Fibroblast of lung (primary cell): ENCODE measurements around the gene RPS6KA4. TPM values are rescaled to one million over a fixed set of nuclear protein-coding genes. Genes with fewer than 3 reads are reported as not detected.
A peak's percentile ranks its signal among the peaks of the same experiment; 100 is the strongest.
"Not testable (repeated sequence)": the region's sequence is repeated elsewhere in the genome, so short reads cannot be mapped to it uniquely, and the experiment has no call there.

Experiments
- DNase-seq, 2 donors: peaks; one replicate each; pipeline versions ENCODE4 v3.0.0 to v3.0.0-alpha.2; 2010; ENCODE audit warnings: low read depth in 2 of 2
- H2AFZ ChIP-seq: 2 replicates; pipeline ENCODE4 v1.5.1; 2012; ENCODE audit warnings: low read length, control low read depth, inconsistent platforms
- H3K27ac ChIP-seq: 2 replicates; pipeline ENCODE4 v1.5.1; 2011; ENCODE audit warnings: low read length, control low read depth; ENCODE audit not compliant: insufficient read depth
- H3K27me3 ChIP-seq: 2 replicates; pipeline ENCODE4 v1.5.1; 2011; ENCODE audit warnings: mild to moderate bottlenecking, low read length; ENCODE audit not compliant: control insufficient read depth, insufficient read depth
- H3K36me3 ChIP-seq: 2 replicates; pipeline ENCODE4 v1.5.1; 2011; ENCODE audit warnings: low read length; ENCODE audit not compliant: control insufficient read depth, insufficient read depth
- H3K4me1 ChIP-seq: 2 replicates; pipeline ENCODE4 v1.5.1; 2011; ENCODE audit warnings: low read length; ENCODE audit not compliant: control insufficient read depth, insufficient read depth; ENCODE audit errors: extremely low read depth
- H3K4me2 ChIP-seq: 2 replicates; pipeline ENCODE4 v1.5.1; 2011; ENCODE audit warnings: low read length, control low read depth; ENCODE audit not compliant: insufficient read depth; ENCODE audit errors: extremely low read depth
- H3K4me3 ChIP-seq, 4 experiments: fragments of 200-600 bp in 1 of 4; sonication (generic) in 1 of 4; replicated peaks in 1 of 4; 2 replicates each; pipeline ENCODE4 v1.5.1; 2011 to 2016; ENCODE audit warnings: low read length in 4 of 4, low read depth in 3 of 4, mild to moderate bottlenecking in 3 of 4, control low read depth in 2 of 4, inconsistent platforms in 1 of 4, mixed read lengths in 1 of 4; ENCODE audit not compliant: insufficient read depth in 1 of 4; ENCODE audit errors: control extremely low read depth in 1 of 4
- H3K79me2 ChIP-seq: 2 replicates; pipeline ENCODE4 v1.5.1; 2012; ENCODE audit warnings: mild to moderate bottlenecking, low read length, inconsistent platforms; ENCODE audit not compliant: control insufficient read depth, insufficient read depth
- H3K9ac ChIP-seq: 2 replicates; pipeline ENCODE4 v1.5.1; 2011; ENCODE audit warnings: mild to moderate bottlenecking, low read length, control low read depth; ENCODE audit not compliant: insufficient read depth
- H3K9me3 ChIP-seq: 2 replicates; pipeline ENCODE4 v1.5.1; 2012; ENCODE audit warnings: low read depth, low read length; ENCODE audit not compliant: control insufficient read depth, insufficient read depth
- H4K20me1 ChIP-seq: 2 replicates; pipeline ENCODE4 v1.5.1; 2011; ENCODE audit warnings: low read length; ENCODE audit not compliant: control insufficient read depth, insufficient read depth; ENCODE audit errors: extremely low read depth
- CTCF ChIP-seq, 2 donors: IDR thresholded peaks in 1 of 2; conservative IDR thresholded peaks in 1 of 2; 1 replicate in 1 of 2; 2 replicates in 1 of 2; pipeline ENCODE4 v1.5.1; 2011 to 2012; ENCODE audit warnings: low read length in 2 of 2, control low read depth in 1 of 2, inconsistent platforms in 1 of 2, low read depth in 1 of 2, mild to moderate bottlenecking in 1 of 2
- EZH2 ChIP-seq: IDR thresholded peaks from 2 replicates; pipeline ENCODE4 v1.5.1; 2012; ENCODE audit warnings: low read length, control low read depth, mild to moderate bottlenecking; ENCODE audit errors: missing control alignments
- polyA plus RNA-seq, 2 donors: library from polyadenylated mRNA; depleted of rRNA in 1 of 2; stranded (reverse) in 1 of 2; unstranded in 1 of 2; fragments of >200 nt; gene quantifications; 2 replicates each; pipeline ENCODE4 v1.2.1, GENCODE V29; 2011 to 2012; ENCODE audit warnings: missing spikeins in 1 of 2
- total RNA-seq: library from RNA; depleted of rRNA; stranded (reverse); fragments of >200 nt; gene quantifications from 2 replicates; pipeline ENCODE4 v1.2.1, GENCODE V29; 2014

Gene RPS6KA4
- total and polyA plus RNA-seq, 2 donors (not counting 1 experiment from before 2014, with no cell fraction given) = 15.9 to 27.6 TPM

GRCh38 chr11:64413417-64413816 lies 54.5 kb downstream of the RPS6KA4 start:
- no peaks in the 10 kb centered on the region for H3K79me2 ChIP-seq
- no peaks in the 10 kb centered on the region for H3K27me3 ChIP-seq
- DNase-seq = no peak
- no peak overlapping the region for H3K4me2 ChIP-seq
- H3K27ac ChIP-seq = no peak overlapping the region
- H3K9me3 ChIP-seq = no peaks in the 10 kb centered on the region
- H4K20me1 ChIP-seq = no peaks in the 10 kb centered on the region
- H3K4me1 ChIP-seq = no peaks in the 10 kb centered on the region
- H3K36me3 ChIP-seq = no peaks in the 10 kb centered on the region
- H3K9ac ChIP-seq = no peak overlapping the region
- TF ChIP-seq CTCF (conservative IDR thresholded peaks at IDR 0.05 in 1 of 2, IDR thresholded peaks at IDR 0.05 in 1 of 2; ENCODE audit: low read depth in 1 of 2, low read length in 2 of 2) = no peak
- H3K4me3 ChIP-seq = no peak overlapping the region
- no peak overlapping the region for H2AFZ ChIP-seq

- Histone ChIP-seq H3K4me3 (no peak overlapping the region), H3K36me3 (no peaks in the 10 kb centered on the region), H3K27me3 (no peaks in the 10 kb centered on the region), H4K20me1 (no peaks in the 10 kb centered on the region), H3K4me2 (no peak overlapping the region), H2AFZ (no peak overlapping the region), H3K79me2 (no peaks in the 10 kb centered on the region), H3K9me3 (no peaks in the 10 kb centered on the region), H3K27ac (no peak overlapping the region), H3K9ac (no peak overlapping the region), H3K4me1 (no peaks in the 10 kb centered on the region)
- TF ChIP-seq EZH2 = no peak
- no peak for TF ChIP-seq CTCF (conservative IDR thresholded peaks at IDR 0.05 in 1 of 2, IDR thresholded peaks at IDR 0.05 in 1 of 2; ENCODE audit: low read depth in 1 of 2, low read length in 2 of 2)
- peak in 1 of 2 donors; percentile 15 for DNase-seq
These were observed 56.3 kb downstream of the RPS6KA4 start for GRCh38 chr11:64415286-64415685.

GRCh38 chr11:64415996-64416728 lies 57.2 kb downstream of the RPS6KA4 start:
- no peaks in the 10 kb centered on the region for H4K20me1 ChIP-seq
- TF ChIP-seq CTCF (conservative IDR thresholded peaks at IDR 0.05 in 1 of 2, IDR thresholded peaks at IDR 0.05 in 1 of 2; ENCODE audit: low read depth in 1 of 2, low read length in 2 of 2) (no peak), EZH2 (no peak)
- H3K27me3 ChIP-seq = no peaks in the 10 kb centered on the region
- no peaks in the 10 kb centered on the region for H3K79me2 ChIP-seq
- DNase-seq = no peak
- H3K9ac ChIP-seq = no peak overlapping the region
- no peaks in the 10 kb centered on the region for H3K4me1 ChIP-seq
- H3K9me3 ChIP-seq = no peaks in the 10 kb centered on the region
- H3K27ac ChIP-seq = no peak overlapping the region
- no peak overlapping the region for H2AFZ ChIP-seq
- H3K4me3 ChIP-seq = no peak overlapping the region
- no peaks in the 10 kb centered on the region for H3K36me3 ChIP-seq
- H3K4me2 ChIP-seq = no peak overlapping the region

GRCh38 chr11:64418233-64418632 lies 59.3 kb downstream of the RPS6KA4 start:
- not testable (repeated sequence) for H3K4me3 ChIP-seq

More at GRCh38 chr11:64418233-64418632, 59.3 kb downstream of the RPS6KA4 start:
- not testable (repeated sequence) for H3K9me3 ChIP-seq, H3K4me1 ChIP-seq, H3K27ac ChIP-seq, DNase-seq, H3K9ac ChIP-seq, H3K36me3 ChIP-seq, H4K20me1 ChIP-seq, H2AFZ ChIP-seq, H3K79me2 ChIP-seq, H3K4me2 ChIP-seq, H3K27me3 ChIP-seq
